Measurements from ENCODE around the gene ZNF662. TPM values are rescaled to one million over a fixed set of nuclear protein-coding genes. Genes with fewer than 3 reads are reported as not detected.

ZNF662 gene
- total RNA-seq, 1 experiment from 2014 or later = 2.7 TPM

GRCh38 chr3:42875325-42876151 lies 30.4 kb upstream of the ZNF662 start, which contains the start of gene CYP8B1:
TSS of gene CYP8B1 (minus strand) at chr3:42875879. CDS start at chr3:42875816, 63 bp downstream.
- Mint-ChIP-seq H3K27ac (no peak within 1 kb of the TSS), H3K36me3 (no peaks in the 10 kb centered on the region), H3K9me3 (no peaks in the 10 kb centered on the region), H3K4me1 (peaks cover 9% of the 10 kb centered on the region), H3K27me3 (ENCODE audit: low read depth) (no peaks in the 10 kb centered on the region; the same call in 1 of the 2 replicates), H3K4me3 (no peak within 1 kb of the TSS)
- DNase-seq (ENCODE audit: low spot score) (no peak), ATAC-seq (no peak)
- POLR2A ChIA-PET = no interaction called here
- TF ChIP-seq ATF2 (CRISPR knock-in tag; IDR thresholded peaks at IDR 0.05; ENCODE audit: borderline replicate concordance, low read depth) = no peak
- TF ChIP-seq SMAD4 (CRISPR knock-in tag; IDR thresholded peaks at IDR 0.05) = no peak
- no peak for TF ChIP-seq JAZF1 (CRISPR knock-in tag; IDR thresholded peaks at IDR 0.05)
- TF ChIP-seq NR2C2 (CRISPR knock-in tag; IDR thresholded peaks at IDR 0.05) = no peak
- TF ChIP-seq KAT7 (CRISPR knock-in tag; IDR thresholded peaks at IDR 0.05; ENCODE audit: borderline replicate concordance) = no peak
- TF ChIP-seq ZNF396 (CRISPR knock-in tag; IDR thresholded peaks at IDR 0.05; ENCODE audit: borderline replicate concordance) = no peak
- TF ChIP-seq, protein P1, sequence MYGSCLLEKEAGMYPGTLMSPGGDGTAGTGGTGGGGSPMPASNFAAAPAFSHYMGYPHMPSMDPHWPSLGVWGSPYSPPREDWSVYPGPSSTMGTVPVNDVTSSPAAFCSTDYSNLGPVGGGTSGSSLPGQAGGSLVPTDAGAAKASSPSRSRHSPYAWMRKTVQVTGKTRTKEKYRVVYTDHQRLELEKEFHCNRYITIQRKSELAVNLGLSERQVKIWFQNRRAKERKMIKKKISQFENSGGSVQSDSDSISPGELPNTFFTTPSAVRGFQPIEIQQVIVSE (CRISPR knock-in tag; IDR thresholded peaks at IDR 0.05; ENCODE audit: borderline replicate concordance) = no peak
- CTCF ChIA-PET = no interaction called here

DNA sequence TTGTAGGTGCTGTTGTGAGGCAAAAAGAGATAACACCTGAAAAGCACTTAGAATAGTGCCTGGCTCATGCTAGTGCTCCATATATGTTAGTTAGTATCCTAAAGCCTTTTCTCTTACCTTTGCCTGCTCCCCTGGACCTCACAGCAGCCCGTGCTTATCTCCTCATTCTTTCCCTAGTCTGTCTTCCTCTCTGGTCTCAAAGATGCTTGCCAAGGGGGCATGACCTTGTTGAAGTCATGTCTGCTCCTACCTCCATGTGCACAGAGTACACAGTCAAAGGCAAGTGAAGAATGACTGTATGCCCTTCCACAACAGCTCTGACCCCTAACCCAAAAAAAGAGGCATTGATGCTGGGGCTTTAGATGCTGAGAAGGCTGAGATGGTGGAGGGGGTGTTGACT lies 29.5 kb upstream of the ZNF662 start:
- TF ChIP-seq ERG (CRISPR knock-in tag; IDR thresholded peaks at IDR 0.05) (no peak), ZNF219 (CRISPR knock-in tag; IDR thresholded peaks at IDR 0.05; ENCODE audit: borderline replicate concordance) (no peak), SMAD4 (CRISPR knock-in tag; IDR thresholded peaks at IDR 0.05) (no peak), HMGA2 (CRISPR knock-in tag; IDR thresholded peaks at IDR 0.05) (no peak), TCF7 (CRISPR knock-in tag; IDR thresholded peaks at IDR 0.05; ENCODE audit: low read depth) (no peak), OVOL2 (CRISPR knock-in tag; IDR thresholded peaks at IDR 0.05; ENCODE audit: borderline replicate concordance) (no peak), ELF4 (CRISPR knock-in tag; IDR thresholded peaks at IDR 0.05; ENCODE audit: low read depth) (no peak), E2F4 (CRISPR knock-in tag; IDR thresholded peaks at IDR 0.05; ENCODE audit: borderline replicate concordance, low read depth) (no peak), NR3C1 (CRISPR knock-in tag; conservative IDR thresholded peaks at IDR 0.05; ENCODE audit: low read depth) (no peak), SMAD3 (CRISPR knock-in tag; IDR thresholded peaks at IDR 0.05; ENCODE audit: borderline replicate concordance) (no peak), ZNF671 (CRISPR knock-in tag; IDR thresholded peaks at IDR 0.05) (no peak), CREM (CRISPR knock-in tag; IDR thresholded peaks at IDR 0.05) (no peak), ZNF317 (CRISPR knock-in tag; IDR thresholded peaks at IDR 0.05; ENCODE audit: borderline replicate concordance, low read depth) (no peak)
- TF ChIP-seq, protein P2, sequence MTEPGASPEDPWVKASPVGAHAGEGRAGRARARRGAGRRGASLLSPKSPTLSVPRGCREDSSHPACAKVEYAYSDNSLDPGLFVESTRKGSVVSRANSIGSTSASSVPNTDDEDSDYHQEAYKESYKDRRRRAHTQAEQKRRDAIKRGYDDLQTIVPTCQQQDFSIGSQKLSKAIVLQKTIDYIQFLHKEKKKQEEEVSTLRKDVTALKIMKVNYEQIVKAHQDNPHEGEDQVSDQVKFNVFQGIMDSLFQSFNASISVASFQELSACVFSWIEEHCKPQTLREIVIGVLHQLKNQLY (CRISPR knock-in tag; IDR thresholded peaks at IDR 0.05) = no peak
- TF ChIP-seq, protein P3, sequence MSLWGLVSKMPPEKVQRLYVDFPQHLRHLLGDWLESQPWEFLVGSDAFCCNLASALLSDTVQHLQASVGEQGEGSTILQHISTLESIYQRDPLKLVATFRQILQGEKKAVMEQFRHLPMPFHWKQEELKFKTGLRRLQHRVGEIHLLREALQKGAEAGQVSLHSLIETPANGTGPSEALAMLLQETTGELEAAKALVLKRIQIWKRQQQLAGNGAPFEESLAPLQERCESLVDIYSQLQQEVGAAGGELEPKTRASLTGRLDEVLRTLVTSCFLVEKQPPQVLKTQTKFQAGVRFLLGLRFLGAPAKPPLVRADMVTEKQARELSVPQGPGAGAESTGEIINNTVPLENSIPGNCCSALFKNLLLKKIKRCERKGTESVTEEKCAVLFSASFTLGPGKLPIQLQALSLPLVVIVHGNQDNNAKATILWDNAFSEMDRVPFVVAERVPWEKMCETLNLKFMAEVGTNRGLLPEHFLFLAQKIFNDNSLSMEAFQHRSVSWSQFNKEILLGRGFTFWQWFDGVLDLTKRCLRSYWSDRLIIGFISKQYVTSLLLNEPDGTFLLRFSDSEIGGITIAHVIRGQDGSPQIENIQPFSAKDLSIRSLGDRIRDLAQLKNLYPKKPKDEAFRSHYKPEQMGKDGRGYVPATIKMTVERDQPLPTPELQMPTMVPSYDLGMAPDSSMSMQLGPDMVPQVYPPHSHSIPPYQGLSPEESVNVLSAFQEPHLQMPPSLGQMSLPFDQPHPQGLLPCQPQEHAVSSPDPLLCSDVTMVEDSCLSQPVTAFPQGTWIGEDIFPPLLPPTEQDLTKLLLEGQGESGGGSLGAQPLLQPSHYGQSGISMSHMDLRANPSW (CRISPR knock-in tag; conservative IDR thresholded peaks at IDR 0.05; ENCODE audit: low read depth) = no peak
- Mint-ChIP-seq H3K36me3 (no peaks in the 10 kb centered on the region), H3K27ac (no peak overlapping the region), H3K4me1 (peaks cover 13% of the 10 kb centered on the region), H3K9me3 (no peaks in the 10 kb centered on the region), H3K27me3 (ENCODE audit: low read depth) (no peaks in the 10 kb centered on the region; the same call in 1 of the 2 replicates), H3K4me3 (no peak overlapping the region)
- ATAC-seq = no peak
- DNase-seq (ENCODE audit: low spot score) = no peak
- CTCF ChIA-PET = no interaction called here
- POLR2A ChIA-PET = no interaction called here
